ENCODE measurements around the gene ZNF736. TPM values are rescaled to one million over a fixed set of nuclear protein-coding genes. Genes with fewer than 3 reads are reported as not detected.
A peak's percentile ranks its signal among the peaks of the same experiment; 100 is the strongest.
"Not testable (repeated sequence)": the region's sequence is repeated elsewhere in the genome, so short reads cannot be mapped to it uniquely, and the experiment has no call there.

ZNF736 gene
- polyA plus RNA-seq (ENCODE audit: insufficient read length in 4 of 4), result 10 to 100 TPM; 14.4 to 27.6 (median 19.6) TPM

DNA sequence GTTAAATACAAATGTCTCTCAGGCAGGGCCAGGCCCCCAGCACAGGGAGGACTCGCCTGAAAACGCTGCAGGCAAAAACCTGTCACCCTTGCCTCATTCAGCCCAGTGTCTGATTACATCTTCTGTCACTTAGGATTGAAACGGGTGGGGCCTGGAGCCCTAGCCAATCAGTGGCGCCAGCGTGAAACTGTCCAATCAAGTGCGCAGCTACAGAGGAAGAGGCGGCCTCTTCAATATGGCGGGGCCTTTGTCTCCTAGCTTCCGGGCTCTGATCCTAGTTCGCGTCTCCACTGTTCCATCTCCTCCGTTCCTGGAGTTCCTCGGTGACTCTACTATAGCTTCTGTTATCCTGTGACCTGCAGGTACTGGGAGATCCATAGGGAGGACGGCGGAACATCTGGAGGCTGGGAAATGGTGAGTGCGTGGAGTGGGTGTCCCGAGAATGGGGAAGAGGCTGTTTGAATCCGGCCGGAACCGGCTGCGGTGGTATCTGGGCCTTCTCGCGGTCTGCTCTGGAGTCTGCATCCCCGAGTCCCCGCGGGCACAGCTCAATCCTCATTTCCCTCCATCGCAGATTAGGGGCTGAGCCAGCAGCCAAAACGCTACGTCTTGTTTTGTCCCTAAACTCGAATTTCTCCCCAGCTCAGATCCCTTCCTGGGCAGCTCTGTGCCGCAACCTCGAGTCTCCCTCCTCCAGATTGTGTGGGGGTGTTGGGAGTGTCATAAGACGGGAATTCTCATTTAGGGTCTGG is at the start of gene ZNF736:
TSS of gene ZNF736 (plus strand) at position 222 of the 752 bp plus-strand sequence. CDS start at position 412, 190 bp downstream.
- DNase-seq (ENCODE audit: low read depth in 4 of 4, low spot score in 2 of 4), result peak; percentile 74 to 91 (median 88)

- DNase-seq (ENCODE audit: low read depth in 4 of 4, low spot score in 2 of 4), result no peak
These were observed 47.3 kb upstream of the ZNF736 start for GRCh38 chr7:64266341-64266919.

- DNase-seq (ENCODE audit: low read depth in 4 of 4, low spot score in 2 of 4), result no peak
These were observed 36.1 kb upstream of the ZNF736 start for GRCh38 chr7:64277630-64278029.

GRCh38 chr7:64294701-64295420 is 18.9 kb upstream of the ZNF736 start:
- DNase-seq (ENCODE audit: low read depth in 4 of 4, low spot score in 2 of 4), result no peak

- DNase-seq (ENCODE audit: low read depth in 4 of 4, low spot score in 2 of 4), result not testable (repeated sequence)
These were observed 16.3 kb upstream of the ZNF736 start for GRCh38 chr7:64297418-64297817.

- DNase-seq (ENCODE audit: low read depth in 4 of 4, low spot score in 2 of 4), result no peak
These were observed 12.9 kb upstream of the ZNF736 start for GRCh38 chr7:64300641-64301405.

DNA sequence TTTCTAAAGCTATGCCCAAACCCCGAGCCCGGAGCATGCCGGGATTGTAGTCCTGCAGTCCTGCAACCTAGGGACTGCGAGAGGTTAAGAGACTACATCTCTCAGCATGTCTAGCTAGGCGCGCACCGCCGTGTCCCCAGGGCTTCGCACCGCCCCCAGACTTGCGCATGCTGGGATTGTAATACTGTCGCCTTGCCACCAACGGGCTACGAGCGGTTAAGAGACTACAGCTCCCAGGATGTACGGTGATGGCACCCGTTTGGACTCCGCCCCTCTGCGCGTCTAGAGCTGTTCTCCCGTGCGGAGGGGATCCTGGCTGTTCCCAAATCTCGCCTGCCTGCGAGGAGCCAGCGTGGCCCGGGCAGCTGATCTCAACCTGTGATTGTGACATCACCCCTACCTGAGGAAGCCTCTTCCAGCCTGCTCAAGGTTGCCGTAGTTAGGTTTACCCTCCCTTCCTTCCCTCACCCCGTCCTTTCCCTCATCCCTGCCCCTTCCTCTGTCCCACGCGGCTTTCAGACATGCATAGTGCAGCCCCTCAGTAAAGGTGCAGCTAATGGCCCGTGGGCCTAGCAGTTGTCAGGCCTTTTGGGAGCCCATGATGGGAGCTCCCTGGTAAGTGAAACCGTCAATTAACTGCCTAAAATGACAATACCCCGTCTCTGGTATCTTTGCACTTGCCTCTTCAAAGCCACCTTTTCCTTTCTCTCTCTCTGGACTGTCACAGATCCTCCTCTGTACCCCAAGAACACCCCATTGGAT is 6.3 kb upstream of the ZNF736 start:
- DNase-seq (ENCODE audit: low read depth in 4 of 4, low spot score in 2 of 4), result peak; percentile 77 to 88 (median 84)

DNA sequence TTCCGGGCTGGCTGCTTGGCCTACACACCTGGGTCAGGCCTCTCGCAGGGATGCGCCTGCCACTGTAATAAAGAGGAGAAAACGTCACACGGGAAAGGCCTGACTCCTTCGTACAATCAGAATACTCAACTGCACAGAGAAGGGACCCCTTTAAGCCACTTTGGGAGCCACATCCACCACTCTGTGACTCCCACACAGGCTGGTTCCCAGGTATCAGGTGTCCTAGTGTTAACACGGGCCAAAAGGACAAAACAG is 5.8 kb upstream of the ZNF736 start:
- DNase-seq (ENCODE audit: low read depth in 4 of 4, low spot score in 2 of 4), result no peak

DNA sequence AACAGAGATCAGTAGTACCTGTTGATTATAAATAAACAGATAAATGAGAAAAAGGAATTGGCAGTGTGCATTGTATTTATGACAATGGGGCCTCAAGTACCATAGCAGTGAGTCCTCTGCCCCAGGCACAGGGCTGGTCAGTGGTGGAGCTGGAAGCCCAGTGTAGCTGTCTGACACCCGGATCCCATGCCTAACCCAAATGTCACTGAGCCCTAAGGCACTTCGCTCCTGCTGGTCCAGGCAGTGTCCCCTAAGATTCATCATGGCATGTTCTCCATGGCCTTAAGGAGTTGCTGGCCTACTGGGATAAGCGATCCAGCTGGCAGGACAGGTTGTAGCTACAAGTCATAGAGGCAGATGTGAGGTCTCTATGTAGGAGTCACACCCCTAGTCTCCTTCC is 3.3 kb upstream of the ZNF736 start:
- no peak for DNase-seq (ENCODE audit: low read depth in 4 of 4, low spot score in 2 of 4)

DNA sequence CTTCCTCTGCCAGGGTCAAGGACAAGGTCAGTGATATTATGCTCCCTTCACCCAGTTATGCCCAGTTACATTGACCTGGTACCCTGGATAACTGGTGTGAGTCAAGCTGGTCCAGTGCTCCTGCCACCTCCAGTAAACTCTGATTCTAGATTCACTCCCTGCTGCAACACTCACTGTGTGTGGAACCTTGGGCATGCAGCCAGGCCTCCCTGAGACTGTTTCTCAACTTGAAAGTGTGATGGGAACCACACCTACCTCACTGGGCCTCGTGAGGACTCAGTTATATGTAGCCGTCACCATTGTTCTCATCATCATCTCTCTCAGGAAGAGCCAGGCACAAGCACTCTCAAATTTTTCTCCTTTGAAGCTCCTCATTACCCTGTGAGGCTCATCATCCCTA is 935 bp upstream of the ZNF736 start:
- no peak for DNase-seq (ENCODE audit: low read depth in 4 of 4, low spot score in 2 of 4)

GRCh38 chr7:64314566-64314965 is 805 bp downstream of the ZNF736 start:
- no peak for DNase-seq (ENCODE audit: low read depth in 4 of 4, low spot score in 2 of 4)

GRCh38 chr7:64316031-64316742 is 2.4 kb downstream of the ZNF736 start:
- not testable (repeated sequence) for DNase-seq (ENCODE audit: low read depth in 4 of 4, low spot score in 2 of 4)

DNA sequence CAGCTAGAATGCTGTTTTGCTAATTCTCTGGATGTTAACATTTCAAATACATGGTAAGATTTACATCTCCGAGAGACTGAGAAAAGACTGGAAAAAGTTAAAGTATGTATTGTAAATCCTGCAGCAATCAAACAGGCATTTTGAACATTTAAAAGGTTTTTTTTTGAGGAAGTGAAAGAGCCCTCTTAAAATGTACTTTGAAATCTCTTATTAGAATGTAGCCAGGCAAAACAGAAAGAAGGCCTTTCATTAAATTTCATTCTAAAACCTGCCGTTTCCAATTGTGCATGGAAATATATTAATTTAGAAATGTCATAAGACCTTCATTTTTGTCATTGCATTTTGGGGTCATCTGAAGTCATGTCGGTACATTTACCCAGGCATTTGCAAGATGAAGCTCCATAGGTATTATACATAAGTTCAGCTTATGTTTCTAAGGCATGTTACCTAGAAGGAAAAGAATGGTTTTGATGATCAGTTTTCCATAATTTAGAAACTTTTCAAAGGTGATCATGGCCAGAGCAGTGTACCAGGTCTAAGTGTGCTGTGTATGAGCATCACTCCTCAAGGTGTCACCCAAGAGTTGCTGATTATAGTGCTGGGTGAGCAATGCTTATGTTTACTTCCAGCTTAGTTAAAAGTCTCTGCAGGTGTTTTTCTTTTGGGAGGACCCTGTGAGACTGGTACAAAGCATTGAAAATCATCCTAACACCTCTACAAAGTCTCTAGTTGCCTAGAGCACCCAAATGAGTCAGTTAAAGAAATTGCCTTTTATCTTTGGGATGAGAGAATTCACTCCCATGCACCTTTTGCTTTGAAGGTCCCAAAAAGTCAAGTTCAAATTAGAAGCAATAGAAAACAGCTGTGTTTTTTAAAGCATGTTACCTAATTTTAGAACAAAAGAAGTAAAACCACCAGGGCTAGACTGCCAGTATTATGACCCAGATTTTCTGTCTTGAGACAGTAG is 7.1 kb downstream of the ZNF736 start:
- DNase-seq (ENCODE audit: low read depth in 4 of 4, low spot score in 2 of 4), result no peak

DNA sequence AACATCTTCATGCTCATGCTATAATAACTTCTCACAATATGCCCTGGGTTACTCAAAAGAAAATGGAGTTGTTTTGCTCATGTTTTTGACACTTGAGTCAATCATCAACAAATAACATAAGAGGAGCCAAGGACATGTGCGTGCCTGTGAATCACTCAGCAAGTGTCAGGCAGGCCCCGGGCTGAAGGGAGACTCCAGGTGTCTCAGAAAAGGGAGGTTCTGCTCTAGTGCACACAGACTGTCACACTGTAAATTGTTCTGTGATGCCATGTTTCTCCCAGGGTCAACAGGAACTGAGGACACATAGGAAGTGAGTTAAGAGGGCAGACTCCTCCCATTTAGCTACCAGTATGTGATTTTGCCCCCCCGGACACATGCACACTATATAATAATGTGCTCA is 10.4 kb downstream of the ZNF736 start:
- not testable (repeated sequence) for DNase-seq (ENCODE audit: low read depth in 4 of 4, low spot score in 2 of 4)

DNA sequence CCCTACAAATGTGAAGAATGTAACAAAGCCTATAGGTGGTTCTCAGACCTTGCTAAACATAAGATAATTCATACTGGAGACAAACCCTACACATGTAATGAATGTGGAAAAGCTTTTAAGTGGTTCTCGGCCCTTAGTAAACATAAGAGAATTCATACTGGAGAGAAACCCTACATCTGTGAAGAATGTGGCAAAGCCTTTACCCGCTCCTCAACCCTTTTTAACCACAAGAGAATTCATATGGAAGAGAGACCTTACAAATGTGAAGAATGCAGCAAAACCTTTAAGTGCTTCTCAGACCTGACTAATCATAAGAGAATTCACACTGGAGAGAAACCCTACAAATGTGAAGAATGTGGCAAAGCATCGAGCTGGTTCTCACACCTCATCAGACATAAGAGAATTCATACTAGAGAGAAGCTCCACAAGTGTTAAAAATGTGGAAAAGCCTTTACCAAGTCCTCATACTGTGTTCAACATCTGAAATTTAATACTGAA is 35.0 kb downstream of the ZNF736 start:
- DNase-seq (ENCODE audit: low read depth in 4 of 4, low spot score in 2 of 4), result not testable (repeated sequence)

GRCh38 chr7:64359543-64359942 is 45.8 kb downstream of the ZNF736 start:
- DNase-seq (ENCODE audit: low read depth in 4 of 4, low spot score in 2 of 4), result no peak

GRCh38 chr7:64371116-64371515 is 57.4 kb downstream of the ZNF736 start:
- no peak for DNase-seq (ENCODE audit: low read depth in 4 of 4, low spot score in 2 of 4)

DNA sequence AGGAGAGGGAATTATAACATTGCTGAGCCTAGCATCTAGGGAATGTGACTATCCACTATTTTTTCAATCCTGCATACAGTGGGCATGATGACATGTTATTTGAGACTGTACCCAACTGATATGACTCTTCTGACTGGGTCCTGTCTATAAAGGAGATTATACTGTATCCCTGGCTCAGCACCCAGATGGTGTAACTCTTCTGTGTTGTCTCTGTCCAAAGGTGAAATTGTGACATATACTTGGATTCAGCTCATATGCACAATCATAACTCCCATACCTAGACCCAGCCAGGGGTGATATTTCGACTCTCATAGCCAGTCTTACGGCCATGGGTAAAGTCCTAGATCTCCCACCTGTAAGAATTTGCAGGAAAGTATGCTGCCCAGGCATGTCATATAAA is 59.3 kb downstream of the ZNF736 start:
- no peak for DNase-seq (ENCODE audit: low read depth in 4 of 4, low spot score in 2 of 4)
